WTC11 (cell line): ENCODE measurements around the gene RNF208. TPM values are rescaled to one million over a fixed set of nuclear protein-coding genes. Genes with fewer than 3 reads are reported as not detected.

Experiments
- ATAC-seq: fragments of 200-7000 bp; cut with Tn5 transposase; 2 replicates; pipeline ENCODE4 v1.10.0; 2021; ENCODE audit warnings: mild to moderate bottlenecking, moderate library complexity
- CTCF ChIA-PET: fragments of 300-600 bp; sonication (Branson Sonifier 250); formaldehyde crosslinking; loops from one replicate; lab custom pipeline; 2021; ENCODE audit warnings: antibody characterized with exemption; lab: Charles Lee
- POLR2A ChIA-PET: fragments of 350-600 bp; sonication (Branson Sonifier 250); formaldehyde crosslinking; loops from one replicate; lab custom pipeline; 2021; ENCODE audit warnings: antibody characterized with exemption; lab: Charles Lee
- DNase-seq: peaks from one replicate; pipeline ENCODE4 v3.0.0; 2021; ENCODE audit warnings: low spot score
- H3K27ac Mint-ChIP-seq: 2 replicates; pipeline ENCODE4 v1.8.0; 2021; ENCODE audit warnings: mixed read lengths
- H3K27me3 Mint-ChIP-seq: 2 replicates; pipeline ENCODE4 v1.8.0; 2021; ENCODE audit warnings: low read depth, mild to moderate bottlenecking, moderate library complexity, mixed read lengths
- H3K36me3 Mint-ChIP-seq: 2 replicates; pipeline ENCODE4 v1.8.0; 2021; ENCODE audit warnings: mixed read lengths
- H3K4me1 Mint-ChIP-seq: 2 replicates; pipeline ENCODE4 v1.8.0; 2022; ENCODE audit warnings: mixed read lengths
- H3K4me3 Mint-ChIP-seq: 2 replicates; pipeline ENCODE4 v1.8.0; 2021; ENCODE audit warnings: mild to moderate bottlenecking, moderate library complexity, mixed read lengths
- H3K9me3 Mint-ChIP-seq: 2 replicates; pipeline ENCODE4 v1.8.0; 2021; ENCODE audit warnings: mixed read lengths
- CREB1 ChIP-seq: sonication (generic); formaldehyde crosslinking; IDR thresholded peaks from 2 replicates; pipeline ENCODE4 v1.8.0; 2023; ENCODE audit warnings: mild to moderate bottlenecking, missing genetic modification reagents
- CTCF ChIP-seq: fragments of 200-600 bp; IDR thresholded peaks from 2 replicates; pipeline ENCODE4 v1.8.0; 2022; ENCODE audit warnings: antibody characterized with exemption
- ELF4 ChIP-seq: sonication (generic); formaldehyde crosslinking; IDR thresholded peaks from 2 replicates; pipeline ENCODE4 v1.8.1; 2022; ENCODE audit warnings: low read depth, mild to moderate bottlenecking, moderate library complexity, missing genetic modification reagents
- ESRRA ChIP-seq: sonication (generic); formaldehyde crosslinking; IDR thresholded peaks from 2 replicates; pipeline ENCODE4 v1.8.1; 2022; ENCODE audit warnings: mild to moderate bottlenecking, missing genetic modification reagents, borderline replicate concordance
- FOXK1 ChIP-seq: sonication (generic); formaldehyde crosslinking; IDR thresholded peaks from 2 replicates; pipeline ENCODE4 v1.8.0; 2022; ENCODE audit warnings: mild to moderate bottlenecking, moderate library complexity, missing genetic modification reagents
- GABPB1 ChIP-seq: sonication (generic); formaldehyde crosslinking; IDR thresholded peaks from 2 replicates; pipeline ENCODE4 v1.8.1; 2023; ENCODE audit warnings: mild to moderate bottlenecking, missing genetic modification reagents
- HMGA2 ChIP-seq: fragments of 250-450 bp; sonication (Bioruptor Pico); IDR thresholded peaks from 2 replicates; pipeline ENCODE4 v1.4.0; 2021; ENCODE audit warnings: mild to moderate bottlenecking, moderate library complexity
- JUN ChIP-seq: sonication (generic); formaldehyde crosslinking; IDR thresholded peaks from 2 replicates; pipeline ENCODE4 v1.8.0; 2023; ENCODE audit warnings: mild to moderate bottlenecking, missing genetic modification reagents
- KAT7 ChIP-seq: sonication (generic); formaldehyde crosslinking; IDR thresholded peaks from 2 replicates; pipeline ENCODE4 v1.8.1; 2023; ENCODE audit warnings: missing genetic modification reagents, mild to moderate bottlenecking, borderline replicate concordance
- NFATC4 ChIP-seq: fragments of 250-450 bp; sonication (Bioruptor Pico); IDR thresholded peaks from 2 replicates; pipeline ENCODE4 v1.9.0; 2021; ENCODE audit warnings: mild to moderate bottlenecking
- NFE2L1 ChIP-seq: sonication (generic); formaldehyde crosslinking; IDR thresholded peaks from 2 replicates; pipeline ENCODE4 v1.8.1; 2023; ENCODE audit warnings: missing genetic modification reagents
- NFYB ChIP-seq: sonication (generic); formaldehyde crosslinking; conservative IDR thresholded peaks from 2 replicates; pipeline ENCODE4 v1.8.0; 2022; ENCODE audit warnings: low read depth, missing genetic modification reagents
- RELA ChIP-seq: sonication (generic); formaldehyde crosslinking; IDR thresholded peaks from 2 replicates; pipeline ENCODE4 v1.8.1; 2022; ENCODE audit warnings: missing genetic modification reagents, mild to moderate bottlenecking, borderline replicate concordance
- SMAD3 ChIP-seq: sonication (generic); formaldehyde crosslinking; IDR thresholded peaks from 2 replicates; pipeline ENCODE4 v1.8.0; 2022; ENCODE audit warnings: missing genetic modification reagents, mild to moderate bottlenecking, borderline replicate concordance
- ZBTB21 ChIP-seq: sonication (generic); formaldehyde crosslinking; IDR thresholded peaks from 2 replicates; pipeline ENCODE4 v1.8.1; 2023; ENCODE audit warnings: mild to moderate bottlenecking, missing genetic modification reagents, borderline replicate concordance
- ZMAT4 ChIP-seq: fragments of 250-450 bp; sonication (Bioruptor Pico); IDR thresholded peaks from 2 replicates; pipeline ENCODE4 v1.9.0; 2021; ENCODE audit warnings: mild to moderate bottlenecking
- ZNF232 ChIP-seq: sonication (generic); formaldehyde crosslinking; IDR thresholded peaks from 2 replicates; pipeline ENCODE4 v1.8.0; 2022; ENCODE audit warnings: mild to moderate bottlenecking, missing genetic modification reagents
- ZNF317 ChIP-seq: sonication (generic); formaldehyde crosslinking; IDR thresholded peaks from 2 replicates; pipeline ENCODE4 v1.8.1; 2023; ENCODE audit warnings: low read depth, mild to moderate bottlenecking, moderate library complexity, missing genetic modification reagents, borderline replicate concordance
- ZNF416 ChIP-seq: fragments of 250-450 bp; sonication (Bioruptor Pico); IDR thresholded peaks from 2 replicates; pipeline ENCODE4 v1.9.0; 2021; ENCODE audit warnings: mild to moderate bottlenecking, inconsistent platforms
- total RNA-seq: library from RNA; stranded (reverse); gene quantifications from 3 replicates; pipeline ENCODE4 v1.2.3, GENCODE V29; 2021
- TF ChIP-seq, protein P1 (sequence below): sonication (generic); formaldehyde crosslinking; IDR thresholded peaks from 2 replicates; pipeline ENCODE4 v1.8.0; 2022; ENCODE audit warnings: missing genetic modification reagents
- TF ChIP-seq, protein P2 (sequence below): fragments of 250-450 bp; sonication (Bioruptor Pico); IDR thresholded peaks from 2 replicates; pipeline ENCODE4 v1.9.0; 2021; ENCODE audit warnings: moderate library complexity, mild to moderate bottlenecking, inconsistent platforms, borderline replicate concordance
- TF ChIP-seq, protein P3 (sequence below): sonication (generic); formaldehyde crosslinking; IDR thresholded peaks from 2 replicates; pipeline ENCODE4 v1.8.1; 2023; ENCODE audit warnings: mild to moderate bottlenecking, missing genetic modification reagents, moderate library complexity

The RNF208 gene
- total RNA-seq, 1 experiment from 2014 or later = 14.8 TPM

DNA sequence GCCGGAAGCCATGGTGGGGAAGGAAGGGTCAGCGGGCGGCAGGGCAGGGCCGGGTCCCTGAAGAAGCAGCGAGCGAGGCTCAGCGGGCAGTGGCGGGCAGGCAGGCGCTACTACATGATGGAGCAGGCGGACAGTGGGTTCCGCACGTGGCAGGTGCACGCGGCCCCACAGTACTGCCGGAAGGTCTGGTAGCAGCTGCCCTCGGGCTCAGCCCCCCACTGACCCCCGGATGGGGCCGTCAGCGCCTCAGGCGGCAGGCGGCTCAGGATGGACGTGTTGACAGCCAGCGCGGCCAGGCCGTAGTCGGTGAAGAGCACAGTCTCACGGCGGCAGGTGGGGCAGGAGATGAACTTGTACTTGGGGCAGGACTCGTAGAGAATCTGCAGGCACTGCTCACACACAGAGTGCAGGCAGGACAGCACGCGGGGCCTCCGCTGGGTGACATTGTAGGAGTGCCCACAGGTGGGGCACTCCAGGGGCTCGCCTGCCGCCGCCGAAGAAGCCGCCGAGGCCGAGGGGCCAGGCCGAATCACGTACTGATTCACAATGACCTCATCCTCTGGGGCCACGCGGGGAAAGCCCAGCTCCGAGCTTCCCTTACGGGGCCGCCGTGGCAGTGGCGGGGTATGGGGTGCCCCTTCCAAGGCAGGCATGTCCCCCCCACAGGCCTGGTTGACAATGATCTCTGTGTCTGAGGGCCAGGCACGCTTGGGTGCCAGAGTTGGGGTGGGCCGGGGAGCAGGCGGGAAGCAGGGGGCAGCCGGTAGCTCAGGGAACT lies 1.5 kb downstream of the RNF208 start:
- ATAC-seq (no peak), DNase-seq (no peak)
- Mint-ChIP-seq H3K9me3 (no peaks in the 10 kb centered on the region), H3K27me3 (no peaks in the 10 kb centered on the region), H3K27ac (no peak overlapping the region), H3K4me1 (peaks cover 4% of the 10 kb centered on the region; the same call in 1 of the 2 replicates), H3K36me3 (0 out of 2 replicates have a peak, but pooled peaks cover 1% of the 10 kb centered on the region), H3K4me3 (peak overlapping the region; percentile 18; the same call in 1 of the 2 replicates)
- TF ChIP-seq SMAD3 (CRISPR knock-in tag) (no peak), HMGA2 (CRISPR knock-in tag) (no peak), CTCF (no peak), ZMAT4 (CRISPR knock-in tag) (no peak)
- CTCF ChIA-PET = interaction anchor here (0.6 to 8.9 kb wide), 7 partner anchors 15 to 185 kb away, joined by 3 to 143 read pairs (median 11); partner anchors contain the start of genes SAPCD2 and TPRN
- POLR2A ChIA-PET = interaction anchor here (0.7 kb wide), 1 partner anchor 46 kb away, joined by 3 read pairs; no protein-coding TSS in a partner anchor

DNA sequence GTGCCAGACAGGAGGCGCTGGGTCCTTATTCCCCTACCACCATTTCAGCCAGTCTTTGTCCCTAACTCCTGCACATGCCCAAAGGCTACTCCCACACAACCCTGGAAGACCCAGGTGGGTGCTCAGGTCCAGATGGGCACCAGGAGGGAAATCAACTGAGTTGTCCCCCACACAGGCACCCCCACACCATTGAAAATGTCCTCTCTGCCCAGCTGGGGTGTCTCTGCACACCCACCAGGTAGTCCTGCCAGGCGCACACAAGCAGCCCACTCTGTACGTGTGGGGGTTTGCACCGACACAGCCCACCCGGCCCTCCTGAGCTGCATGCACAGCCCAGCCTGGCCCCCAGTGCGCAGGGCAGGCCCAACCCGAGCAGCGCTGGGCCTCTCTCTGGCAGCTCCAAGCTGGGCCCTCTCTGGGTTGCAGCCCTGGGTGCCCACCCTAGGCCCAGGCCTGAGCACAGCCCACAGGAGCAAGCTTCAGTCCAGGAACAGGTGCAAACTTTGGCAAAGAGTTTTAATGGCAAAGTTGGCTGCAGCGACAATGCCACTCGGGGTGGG lies 2.2 kb downstream of the RNF208 start:
- H3K4me1 Mint-ChIP-seq = peaks cover 4% of the 10 kb centered on the region; the same call in 1 of the 2 replicates
- TF ChIP-seq FOXK1 (no peak), NFATC4 (CRISPR knock-in tag) (no peak), NFE2L1 (CRISPR knock-in tag) (no peak), ELF4 (no peak), ZNF232 (CRISPR knock-in tag) (no peak), JUN (CRISPR knock-in tag) (no peak), RELA (CRISPR knock-in tag) (no peak), ZBTB21 (CRISPR knock-in tag) (no peak), KAT7 (CRISPR knock-in tag) (no peak), NFYB (CRISPR knock-in tag) (no peak), CREB1 (no peak), ZMAT4 (CRISPR knock-in tag) (no peak), ZNF317 (CRISPR knock-in tag) (no peak), ZNF416 (CRISPR knock-in tag) (no peak), ESRRA (CRISPR knock-in tag) (no peak), GABPB1 (CRISPR knock-in tag) (no peak)
- TF ChIP-seq, protein P1, sequence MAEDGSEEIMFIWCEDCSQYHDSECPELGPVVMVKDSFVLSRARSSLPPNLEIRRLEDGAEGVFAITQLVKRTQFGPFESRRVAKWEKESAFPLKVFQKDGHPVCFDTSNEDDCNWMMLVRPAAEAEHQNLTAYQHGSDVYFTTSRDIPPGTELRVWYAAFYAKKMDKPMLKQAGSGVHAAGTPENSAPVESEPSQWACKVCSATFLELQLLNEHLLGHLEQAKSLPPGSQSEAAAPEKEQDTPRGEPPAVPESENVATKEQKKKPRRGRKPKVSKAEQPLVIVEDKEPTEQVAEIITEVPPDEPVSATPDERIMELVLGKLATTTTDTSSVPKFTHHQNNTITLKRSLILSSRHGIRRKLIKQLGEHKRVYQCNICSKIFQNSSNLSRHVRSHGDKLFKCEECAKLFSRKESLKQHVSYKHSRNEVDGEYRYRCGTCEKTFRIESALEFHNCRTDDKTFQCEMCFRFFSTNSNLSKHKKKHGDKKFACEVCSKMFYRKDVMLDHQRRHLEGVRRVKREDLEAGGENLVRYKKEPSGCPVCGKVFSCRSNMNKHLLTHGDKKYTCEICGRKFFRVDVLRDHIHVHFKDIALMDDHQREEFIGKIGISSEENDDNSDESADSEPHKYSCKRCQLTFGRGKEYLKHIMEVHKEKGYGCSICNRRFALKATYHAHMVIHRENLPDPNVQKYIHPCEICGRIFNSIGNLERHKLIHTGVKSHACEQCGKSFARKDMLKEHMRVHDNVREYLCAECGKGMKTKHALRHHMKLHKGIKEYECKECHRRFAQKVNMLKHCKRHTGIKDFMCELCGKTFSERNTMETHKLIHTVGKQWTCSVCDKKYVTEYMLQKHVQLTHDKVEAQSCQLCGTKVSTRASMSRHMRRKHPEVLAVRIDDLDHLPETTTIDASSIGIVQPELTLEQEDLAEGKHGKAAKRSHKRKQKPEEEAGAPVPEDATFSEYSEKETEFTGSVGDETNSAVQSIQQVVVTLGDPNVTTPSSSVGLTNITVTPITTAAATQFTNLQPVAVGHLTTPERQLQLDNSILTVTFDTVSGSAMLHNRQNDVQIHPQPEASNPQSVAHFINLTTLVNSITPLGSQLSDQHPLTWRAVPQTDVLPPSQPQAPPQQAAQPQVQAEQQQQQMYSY (CRISPR knock-in tag) = no peak
- TF ChIP-seq, protein P2, sequence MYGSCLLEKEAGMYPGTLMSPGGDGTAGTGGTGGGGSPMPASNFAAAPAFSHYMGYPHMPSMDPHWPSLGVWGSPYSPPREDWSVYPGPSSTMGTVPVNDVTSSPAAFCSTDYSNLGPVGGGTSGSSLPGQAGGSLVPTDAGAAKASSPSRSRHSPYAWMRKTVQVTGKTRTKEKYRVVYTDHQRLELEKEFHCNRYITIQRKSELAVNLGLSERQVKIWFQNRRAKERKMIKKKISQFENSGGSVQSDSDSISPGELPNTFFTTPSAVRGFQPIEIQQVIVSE = no peak
- TF ChIP-seq, protein P3, sequence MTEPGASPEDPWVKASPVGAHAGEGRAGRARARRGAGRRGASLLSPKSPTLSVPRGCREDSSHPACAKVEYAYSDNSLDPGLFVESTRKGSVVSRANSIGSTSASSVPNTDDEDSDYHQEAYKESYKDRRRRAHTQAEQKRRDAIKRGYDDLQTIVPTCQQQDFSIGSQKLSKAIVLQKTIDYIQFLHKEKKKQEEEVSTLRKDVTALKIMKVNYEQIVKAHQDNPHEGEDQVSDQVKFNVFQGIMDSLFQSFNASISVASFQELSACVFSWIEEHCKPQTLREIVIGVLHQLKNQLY (CRISPR knock-in tag) = no peak
- H3K27me3 Mint-ChIP-seq = no peaks in the 10 kb centered on the region
- POLR2A ChIA-PET = interaction anchor here (0.7 kb wide), 1 partner anchor 45 kb away, joined by 3 read pairs; no protein-coding TSS in a partner anchor
- H3K27ac Mint-ChIP-seq = no peak overlapping the region
- ATAC-seq = no peak
- no peaks in the 10 kb centered on the region for H3K9me3 Mint-ChIP-seq
- 0 out of 2 replicates have a peak, but pooled peaks cover 3% of the 10 kb centered on the region for H3K36me3 Mint-ChIP-seq
- no peak overlapping the region for H3K4me3 Mint-ChIP-seq
- CTCF ChIA-PET = interaction anchor here (3.6 to 8.9 kb wide), 2 partner anchors 16 to 18 kb away, joined by 11 to 143 read pairs; partner anchors contain the start of gene TPRN
- DNase-seq = no peak
